Neuron (in vitro differentiated cells): ENCODE results near the gene SSR1.
"Not testable (repeated sequence)": the region's sequence is repeated elsewhere in the genome, so short reads cannot be mapped to it uniquely, and the experiment has no call there.

Source experiments
- H2AFZ ChIP-seq: one replicate; pipeline ENCODE4 v1.6.1; 2013; ENCODE audit warnings: low read depth, mild to moderate bottlenecking, inconsistent platforms, low read length, moderate library complexity
- H3K27me3 ChIP-seq: one replicate; pipeline ENCODE4 v1.6.1; 2013; ENCODE audit warnings: low read length; ENCODE audit not compliant: insufficient read depth
- H3K36me3 ChIP-seq: one replicate; pipeline ENCODE4 v1.6.1; 2013; ENCODE audit warnings: low read length; ENCODE audit not compliant: insufficient read depth
- H3K4me1 ChIP-seq: one replicate; pipeline ENCODE4 v1.6.1; 2013; ENCODE audit warnings: low read length; ENCODE audit not compliant: insufficient read depth
- H3K4me3 ChIP-seq: 2 replicates; pipeline ENCODE4 v1.5.1; 2013; ENCODE audit warnings: mild to moderate bottlenecking, low read length, moderate library complexity
- H3K9me3 ChIP-seq: one replicate; pipeline ENCODE4 v1.6.1; 2013; ENCODE audit warnings: low read length

SSR1 gene

GRCh38 chr6:7312616-7313504, at the start of gene SSR1:
Gene SSR1 (minus strand): TSS chr6:7313199. CDS start chr6:7313120, 79 bp downstream.
- H3K4me1 ChIP-seq, result peaks cover 11% of the 10 kb centered on the region

GRCh38 chr6:7351916-7352315, 38.9 kb upstream of the SSR1 start:
- not testable (repeated sequence) for H3K9me3 ChIP-seq, H3K4me3 ChIP-seq, H3K27me3 ChIP-seq, H3K36me3 ChIP-seq, H2AFZ ChIP-seq, H3K4me1 ChIP-seq

More at GRCh38 chr6:7312616-7313504, at the start of gene SSR1:
- peak within 1 kb of the TSS; percentile 99 for H3K4me3 ChIP-seq
- peaks cover 20% of the 10 kb centered on the region for H3K36me3 ChIP-seq
- H3K9me3 ChIP-seq, result no peaks in the 10 kb centered on the region
- H2AFZ ChIP-seq, result peak within 1 kb of the TSS; percentile 33
- H3K27me3 ChIP-seq, result no peaks in the 10 kb centered on the region

- not testable (repeated sequence) for H3K4me3 ChIP-seq, H2AFZ ChIP-seq, H3K27me3 ChIP-seq, H3K4me1 ChIP-seq, H3K36me3 ChIP-seq, H3K9me3 ChIP-seq
Measured at GRCh38 chr6:7350591-7350990, 37.6 kb upstream of the SSR1 start.

- H3K4me3 ChIP-seq, H3K27me3 ChIP-seq, H3K9me3 ChIP-seq, H3K4me1 ChIP-seq, H2AFZ ChIP-seq, H3K36me3 ChIP-seq: not testable (repeated sequence)
Measured at GRCh38 chr6:7347551-7347997, 34.6 kb upstream of the SSR1 start.

- H3K27me3 ChIP-seq, H2AFZ ChIP-seq, H3K4me1 ChIP-seq, H3K9me3 ChIP-seq, H3K36me3 ChIP-seq, H3K4me3 ChIP-seq: not testable (repeated sequence)
Measured at GRCh38 chr6:7344773-7345450, 31.9 kb upstream of the SSR1 start.

- Histone ChIP-seq H3K36me3 (no peaks in the 10 kb centered on the region), H3K27me3 (no peaks in the 10 kb centered on the region), H3K4me3 (no peak overlapping the region), H2AFZ (no peak overlapping the region), H3K4me1 (no peaks in the 10 kb centered on the region), H3K9me3 (no peaks in the 10 kb centered on the region)
Measured at GRCh38 chr6:7343546-7344475, 30.8 kb upstream of the SSR1 start.

- Histone ChIP-seq H3K27me3 (no peaks in the 10 kb centered on the region), H3K9me3 (no peaks in the 10 kb centered on the region), H3K4me1 (no peaks in the 10 kb centered on the region), H3K36me3 (no peaks in the 10 kb centered on the region), H3K4me3 (no peak overlapping the region), H2AFZ (no peak overlapping the region)
Measured at GRCh38 chr6:7341989-7342742, 29.2 kb upstream of the SSR1 start.

- no peaks in the 10 kb centered on the region for H3K4me1 ChIP-seq
- H3K9me3 ChIP-seq, result no peaks in the 10 kb centered on the region
- H2AFZ ChIP-seq, result no peak overlapping the region
- H3K36me3 ChIP-seq, result no peaks in the 10 kb centered on the region
- no peaks in the 10 kb centered on the region for H3K27me3 ChIP-seq
- H3K4me3 ChIP-seq, result no peak overlapping the region
Measured at GRCh38 chr6:7341271-7341670, 28.3 kb upstream of the SSR1 start.

GRCh38 chr6:7339007-7339732, 26.2 kb upstream of the SSR1 start:
- not testable (repeated sequence) for H3K36me3 ChIP-seq, H3K27me3 ChIP-seq, H3K4me1 ChIP-seq, H3K9me3 ChIP-seq, H3K4me3 ChIP-seq, H2AFZ ChIP-seq

- H3K4me1 ChIP-seq, result no peaks in the 10 kb centered on the region
- no peaks in the 10 kb centered on the region for H3K36me3 ChIP-seq
- no peak overlapping the region for H2AFZ ChIP-seq
- no peak overlapping the region for H3K4me3 ChIP-seq
- no peaks in the 10 kb centered on the region for H3K9me3 ChIP-seq
- H3K27me3 ChIP-seq, result no peaks in the 10 kb centered on the region
Measured at GRCh38 chr6:7338031-7338430, 25.0 kb upstream of the SSR1 start.

GRCh38 chr6:7335519-7335918, 22.5 kb upstream of the SSR1 start:
- Histone ChIP-seq H3K27me3 (no peaks in the 10 kb centered on the region), H3K36me3 (no peaks in the 10 kb centered on the region), H3K4me1 (no peaks in the 10 kb centered on the region), H3K4me3 (no peak overlapping the region), H3K9me3 (no peaks in the 10 kb centered on the region), H2AFZ (no peak overlapping the region)

- no peaks in the 10 kb centered on the region for H3K36me3 ChIP-seq
- no peaks in the 10 kb centered on the region for H3K9me3 ChIP-seq
- H3K4me1 ChIP-seq, result no peaks in the 10 kb centered on the region
- no peaks in the 10 kb centered on the region for H3K27me3 ChIP-seq
- H3K4me3 ChIP-seq, result no peak overlapping the region
- no peak overlapping the region for H2AFZ ChIP-seq
Measured at GRCh38 chr6:7334685-7335084, 21.7 kb upstream of the SSR1 start.
